HG03280 (cell line): ENCODE results near the gene RACGAP1.
"Not testable (repeated sequence)": the region's sequence is repeated elsewhere in the genome, so short reads cannot be mapped to it uniquely, and the experiment has no call there.

Source experiments
- ATAC-seq: cut with Tn5 transposase; IDR thresholded peaks from one replicate; pipeline ENCODE4 v1.9.1; 2021; ENCODE audit warnings: mild to moderate bottlenecking, moderate library complexity; ENCODE audit not compliant: unreplicated experiment

The RACGAP1 gene

GRCh38 chr12:49990273-49990672 lies 35.0 kb downstream of the RACGAP1 start:
- ATAC-seq = no peak

- not testable (repeated sequence) for ATAC-seq
Observed at GRCh38 chr12:49989400-49989799, 35.9 kb downstream of the RACGAP1 start.

GRCh38 chr12:49987625-49988303 lies 37.5 kb downstream of the RACGAP1 start:
- no peak for ATAC-seq

GRCh38 chr12:49986476-49986875 lies 38.8 kb downstream of the RACGAP1 start:
- not testable (repeated sequence) for ATAC-seq

- no peak for ATAC-seq
Observed at GRCh38 chr12:49985981-49986380, 39.3 kb downstream of the RACGAP1 start.

- ATAC-seq = no peak
Observed at GRCh38 chr12:49984476-49985359, 40.6 kb downstream of the RACGAP1 start.

- ATAC-seq = no peak
Observed at GRCh38 chr12:49983892-49984291, 41.4 kb downstream of the RACGAP1 start.

- ATAC-seq = no peak
Observed at GRCh38 chr12:49982246-49983087, 42.8 kb downstream of the RACGAP1 start.

GRCh38 chr12:49980501-49981349 lies 44.6 kb downstream of the RACGAP1 start:
- ATAC-seq = no peak

- ATAC-seq = no peak
Observed at GRCh38 chr12:49979791-49980190, 45.5 kb downstream of the RACGAP1 start.

- ATAC-seq = no peak
Observed at GRCh38 chr12:49979016-49979586, 46.2 kb downstream of the RACGAP1 start.

GRCh38 chr12:49978125-49978524 lies 47.2 kb downstream of the RACGAP1 start:
- no peak for ATAC-seq

GRCh38 chr12:49976557-49976956 lies 48.7 kb downstream of the RACGAP1 start:
- ATAC-seq = no peak

- ATAC-seq = no peak
Observed at GRCh38 chr12:49975318-49975761, 50.0 kb downstream of the RACGAP1 start.

- ATAC-seq = no peak
Observed at GRCh38 chr12:49974677-49975317, 50.5 kb downstream of the RACGAP1 start.

GRCh38 chr12:49974231-49974675 lies 51.0 kb downstream of the RACGAP1 start:
- no peak for ATAC-seq

- no peak for ATAC-seq
Observed at GRCh38 chr12:49973361-49973830, 51.9 kb downstream of the RACGAP1 start.

GRCh38 chr12:49972641-49973360 lies 52.5 kb downstream of the RACGAP1 start, which contains the start of gene AQP6:
TSS of gene AQP6 (plus strand) at chr12:49972947. CDS start at chr12:49973174, 227 bp downstream.
- ATAC-seq = no peak
